NCI-H2196 (cell line): ENCODE data around the gene CCDC192.

Source experiments
- DNase-seq: peaks from one replicate; lab custom pipeline; 2025; ENCODE audit not compliant: unreplicated experiment; lab: John Stamatoyannopoulos, UW

The CCDC192 gene

DNA sequence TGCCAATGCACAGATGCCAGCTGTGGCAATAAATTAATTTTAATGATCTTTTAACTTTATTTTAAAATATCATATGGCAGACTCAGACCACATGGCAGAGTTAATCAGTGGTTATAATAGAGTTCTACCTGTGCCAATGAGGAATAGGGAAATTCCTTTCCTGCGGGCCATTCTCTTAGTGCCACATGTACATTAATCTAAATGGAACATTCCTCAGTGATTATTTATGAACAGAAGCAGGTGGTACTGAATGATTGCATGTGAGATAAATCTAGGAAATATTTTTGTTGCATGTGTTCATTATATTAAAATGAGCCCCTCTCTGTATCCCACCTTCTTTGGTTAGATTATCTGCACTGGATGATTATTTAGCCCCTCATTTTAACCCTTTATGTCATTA, 102.3 kb downstream of the CCDC192 start:
- no peak for DNase-seq

GRCh38 chr5:127806776-127807175, 103.6 kb downstream of the CCDC192 start:
- no peak for DNase-seq

DNA sequence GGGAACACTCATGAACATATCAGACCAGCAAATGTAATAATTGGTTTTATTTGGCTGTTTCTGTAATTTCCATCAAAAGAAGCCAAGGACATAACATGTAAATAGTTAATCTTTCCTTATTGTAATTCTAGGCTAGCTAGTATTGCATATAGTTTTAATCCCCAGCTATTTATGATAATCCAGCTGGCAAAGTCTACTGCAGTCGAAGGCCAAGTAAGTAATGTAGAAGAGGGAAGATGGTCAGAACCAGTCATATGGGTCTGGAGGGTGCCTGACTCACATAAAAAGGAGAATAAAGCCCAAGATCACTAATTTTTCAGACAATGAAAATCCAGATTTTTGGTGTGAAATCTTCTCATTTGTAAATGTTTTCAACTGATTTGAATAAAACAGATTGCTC, 106.3 kb downstream of the CCDC192 start:
- no peak for DNase-seq

DNA sequence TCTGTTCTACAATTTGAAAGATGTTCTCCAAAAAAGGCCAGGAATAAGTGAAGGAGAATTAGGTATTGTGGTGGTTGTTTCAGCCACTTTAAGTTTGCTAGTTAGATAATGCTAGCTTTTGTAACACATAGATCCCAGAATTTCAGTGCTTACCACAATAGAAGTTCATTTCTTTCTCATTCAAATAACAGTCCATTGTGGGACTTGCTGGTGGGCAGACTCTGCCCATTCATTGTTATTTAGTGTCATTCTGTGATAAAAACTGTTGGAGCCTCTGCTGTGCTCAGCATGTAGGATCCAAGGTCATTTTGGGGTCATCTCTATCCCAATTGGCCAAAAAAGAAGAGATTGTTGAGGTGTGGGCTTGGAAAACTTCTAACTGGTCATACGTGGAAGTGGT, 106.8 kb downstream of the CCDC192 start:
- DNase-seq: no peak

DNA sequence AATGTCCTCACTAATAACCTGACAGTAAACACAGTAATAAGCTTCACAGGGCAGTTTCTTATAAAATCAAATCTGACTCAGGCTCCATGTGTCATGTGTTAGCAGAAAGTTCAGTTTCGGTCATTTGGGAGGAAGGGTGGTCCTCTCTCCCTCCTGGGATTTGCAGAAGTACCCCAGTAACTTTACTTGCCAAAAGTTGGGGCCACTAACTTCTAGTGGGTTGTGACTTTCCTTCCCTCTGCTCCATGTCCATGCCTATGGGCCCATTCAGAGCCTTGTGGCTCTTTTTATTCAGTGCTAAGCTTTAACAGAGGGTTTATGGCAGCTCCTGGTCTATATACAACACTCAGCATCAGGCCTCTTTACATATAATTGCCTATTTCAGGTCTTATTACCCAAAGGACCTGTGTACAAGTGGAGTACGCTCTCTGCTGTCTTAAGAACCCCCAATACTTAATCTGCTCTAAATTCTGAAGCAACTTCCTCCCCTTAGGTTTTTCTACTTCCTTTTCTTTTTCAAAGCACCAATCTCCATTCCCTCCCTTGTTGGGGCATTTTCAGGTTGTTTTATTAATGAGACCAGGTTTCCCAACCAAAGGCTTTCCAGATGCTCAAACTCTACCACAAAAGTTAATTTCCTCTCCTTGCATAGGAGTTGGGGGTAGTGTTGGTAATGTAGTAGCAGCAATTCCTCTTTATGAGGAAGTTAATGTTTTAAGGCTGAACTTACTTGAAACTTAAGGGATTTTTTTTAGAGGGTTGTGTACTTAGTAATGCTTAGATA, 107.7 kb downstream of the CCDC192 start:
- DNase-seq: no peak

- DNase-seq: no peak
These were observed 109.4 kb downstream of the CCDC192 start for GRCh38 chr5:127812570-127812969.

- no peak for DNase-seq
These were observed 110.7 kb downstream of the CCDC192 start for GRCh38 chr5:127813633-127814587.

GRCh38 chr5:127814588-127814973, 111.4 kb downstream of the CCDC192 start:
- DNase-seq: no peak

DNA sequence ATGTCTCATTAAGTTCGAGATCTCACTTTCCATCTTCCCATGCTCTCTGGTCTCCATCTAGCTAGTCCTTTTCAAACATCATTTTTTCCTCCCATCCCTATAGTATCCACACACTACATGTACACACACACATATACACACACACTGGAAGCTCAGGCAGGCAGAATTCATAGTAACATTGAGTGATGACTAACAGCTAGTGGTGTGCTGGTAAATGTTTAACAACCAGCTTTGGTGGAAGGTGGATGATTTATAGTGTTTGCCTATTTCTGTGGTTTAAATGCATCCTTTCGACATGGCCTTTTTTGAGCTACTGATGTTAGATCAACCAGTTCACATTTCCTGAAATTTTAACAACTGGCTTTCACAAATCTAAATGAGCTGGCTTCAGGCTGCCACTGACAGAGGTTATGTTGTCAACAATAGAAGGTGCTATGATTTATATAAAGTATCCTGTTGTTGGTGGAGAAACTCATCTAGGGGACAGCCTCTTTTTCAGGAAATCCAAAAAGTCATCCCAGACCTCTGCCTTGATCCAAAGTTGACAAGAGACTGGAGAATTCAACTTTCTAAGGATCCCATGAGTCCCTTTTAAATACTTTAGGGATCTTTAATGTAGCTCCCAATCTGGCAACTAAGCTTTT, 117.8 kb downstream of the CCDC192 start:
- DNase-seq: no peak

- no peak for DNase-seq
These were observed 118.7 kb downstream of the CCDC192 start for GRCh38 chr5:127821896-127822295.

GRCh38 chr5:127824126-127824525, 120.9 kb downstream of the CCDC192 start:
- no peak for DNase-seq

GRCh38 chr5:127826011-127826410, 122.8 kb downstream of the CCDC192 start:
- DNase-seq: no peak

DNA sequence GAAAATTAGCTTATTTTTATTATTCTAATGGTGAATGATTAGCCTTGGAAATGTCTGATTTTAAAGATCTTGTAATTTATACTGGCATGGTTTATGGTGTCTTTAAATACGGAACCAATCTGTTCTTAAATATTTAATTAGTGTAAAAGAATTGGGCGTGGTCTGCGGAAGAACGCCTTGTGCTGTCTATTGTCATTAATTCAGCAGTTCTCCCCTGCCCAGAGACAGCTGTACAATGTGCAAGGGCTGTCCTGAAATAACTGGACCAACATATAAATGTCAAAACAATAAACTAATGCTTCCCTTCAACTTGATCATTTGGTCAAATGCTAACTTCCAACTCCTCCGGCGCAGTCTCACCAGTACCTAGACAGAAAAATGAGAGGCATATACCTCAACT, 124.3 kb downstream of the CCDC192 start:
- no peak for DNase-seq

DNA sequence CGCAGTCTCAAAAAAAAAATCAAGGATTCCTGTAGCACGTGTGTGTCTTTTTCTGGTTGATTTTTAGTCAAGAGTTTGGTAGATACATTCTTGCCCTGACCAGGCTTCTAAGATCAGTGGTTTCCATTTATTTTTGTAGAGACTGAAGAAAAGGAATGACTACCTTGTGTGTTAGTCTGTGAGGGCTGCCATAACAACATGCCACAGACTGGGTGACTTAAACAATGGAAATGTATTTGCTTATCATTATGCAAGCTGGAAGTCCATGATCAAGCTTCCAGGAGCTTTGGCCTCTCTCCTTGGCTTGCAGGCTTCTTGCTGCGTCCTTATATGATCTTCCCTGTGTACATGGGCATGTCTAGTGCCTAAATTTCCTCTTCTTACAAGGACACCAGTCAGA, 127.0 kb downstream of the CCDC192 start:
- no peak for DNase-seq

GRCh38 chr5:127830829-127831598, 127.8 kb downstream of the CCDC192 start:
- DNase-seq: no peak

GRCh38 chr5:127832067-127832466, 128.9 kb downstream of the CCDC192 start:
- no peak for DNase-seq

GRCh38 chr5:127834094-127834531, 130.9 kb downstream of the CCDC192 start:
- DNase-seq: no peak

- DNase-seq: no peak
These were observed 131.4 kb downstream of the CCDC192 start for GRCh38 chr5:127834554-127834953.

DNA sequence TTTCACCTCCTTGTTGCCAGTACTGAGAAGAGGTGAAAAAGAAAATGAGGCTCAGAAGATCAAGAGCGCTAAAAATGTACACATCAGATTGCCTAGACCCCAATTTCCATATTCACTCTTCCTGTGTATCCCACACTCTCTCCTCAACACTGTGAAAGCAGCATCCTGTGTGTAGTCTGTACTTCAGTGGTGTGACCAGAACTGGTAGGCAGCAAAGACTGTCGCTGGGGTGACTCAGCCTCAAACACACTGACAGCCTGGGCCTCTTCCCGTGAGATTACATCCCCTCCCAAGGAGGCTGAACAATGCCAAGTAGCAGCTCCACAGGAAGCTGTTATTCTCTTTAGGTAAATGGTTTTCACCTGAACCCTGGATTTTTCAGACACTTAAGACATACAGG, 135.5 kb downstream of the CCDC192 start:
- DNase-seq: no peak

DNA sequence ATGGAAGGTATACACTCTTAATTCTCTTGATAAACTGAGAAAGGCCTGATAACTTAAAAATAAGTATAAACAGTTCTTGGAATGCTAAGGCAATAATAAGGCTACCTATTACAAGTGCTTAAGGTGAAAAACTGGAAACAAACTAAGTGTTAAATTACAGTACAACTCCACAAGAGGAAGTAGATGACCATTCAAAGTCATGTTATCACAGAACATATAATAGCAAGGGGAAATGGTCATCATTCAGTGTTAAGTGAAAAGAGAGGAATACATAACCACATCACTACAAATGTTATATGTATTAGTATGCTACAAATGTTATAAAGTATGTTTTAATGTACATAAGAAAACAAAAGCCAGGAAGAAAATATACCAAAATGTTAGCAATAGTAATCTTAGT, 135.9 kb downstream of the CCDC192 start:
- no peak for DNase-seq
